Peyer's patch (tissue), 4 donors: Measurements from ENCODE around the gene SOX8. TPM values are rescaled to one million over a fixed set of nuclear protein-coding genes. Genes with fewer than 3 reads are reported as not detected.
A peak's percentile ranks its signal among the peaks of the same experiment; 100 is the strongest.

Experiments
- DNase-seq, 3 donors: peaks; one replicate each; pipeline ENCODE4 v3.0.0-alpha.2; 2017 to 2019
- H3K27ac ChIP-seq, 4 donors: fragments of 200-600 bp; sonication (generic); one replicate each; pipeline ENCODE4 v1.5.1; 2016 to 2019
- H3K27me3 ChIP-seq, 2 donors: fragments of 200-600 bp; sonication (generic); one replicate each; pipeline ENCODE4 v1.5.1; 2019
- H3K36me3 ChIP-seq, 3 donors: fragments of 200-600 bp; sonication (generic); one replicate each; pipeline ENCODE4 v1.5.1; 2016 to 2019
- H3K4me1 ChIP-seq, 4 donors: fragments of 200-600 bp; sonication (generic); one replicate each; pipeline ENCODE4 v1.5.1; 2016 to 2019
- H3K4me3 ChIP-seq, 4 donors: fragments of 200-600 bp; sonication (generic); 1 replicate in 3 of 4; 2 replicates in 1 of 4; pipeline ENCODE4 v1.5.1; 2016 to 2019; ENCODE audit warnings: mild to moderate bottlenecking in 1 of 4
- H3K9me3 ChIP-seq, 4 donors: fragments of 200-600 bp; sonication (generic); one replicate each; pipeline ENCODE4 v1.5.1; 2016 to 2019; ENCODE audit warnings: mild to moderate bottlenecking in 1 of 4
- CTCF ChIP-seq, 6 experiments: fragments of 450-650 bp in 4 of 6; fragments of 200-600 bp in 2 of 6; sonication (generic) in 1 of 6; IDR thresholded peaks; one replicate each; pipeline ENCODE4 v1.5.1; 2017 to 2019; ENCODE audit warnings: antibody characterized with exemption in 6 of 6, mild to moderate bottlenecking in 3 of 6, moderate library complexity in 1 of 6
- POLR2A ChIP-seq, 2 donors: fragments of 450-650 bp; IDR thresholded peaks; one replicate each; pipeline ENCODE4 v1.5.1; 2017; ENCODE audit warnings: antibody characterized with exemption in 2 of 2, mild to moderate bottlenecking in 2 of 2, moderate library complexity in 2 of 2
- total RNA-seq, 4 donors: library from RNA; depleted of rRNA; stranded (reverse); fragments of >200 nt; gene quantifications; one replicate each; pipeline ENCODE4 v1.1.0, GENCODE V29; 2016

Gene SOX8
- total RNA-seq, 4 donors from 2014 or later, result 0.27 to 3.3 (median 1.1) TPM; not detected in 1

GRCh38 chr16:962901-963814 is 18.4 kb upstream of the SOX8 start:
- no peak for TF ChIP-seq POLR2A (IDR thresholded peaks at IDR 0.05)
- no peak for TF ChIP-seq CTCF (IDR thresholded peaks at IDR 0.05)
- H3K27ac ChIP-seq, result no peak overlapping the region
- no peaks in the 10 kb centered on the region for H3K27me3 ChIP-seq
- H3K4me1 ChIP-seq, result no peaks in the 10 kb centered on the region
- no peak overlapping the region for H3K4me3 ChIP-seq
- H3K36me3 ChIP-seq, result no peaks in the 10 kb centered on the region
- no peaks in the 10 kb centered on the region for H3K9me3 ChIP-seq
- no peak for DNase-seq

DNA sequence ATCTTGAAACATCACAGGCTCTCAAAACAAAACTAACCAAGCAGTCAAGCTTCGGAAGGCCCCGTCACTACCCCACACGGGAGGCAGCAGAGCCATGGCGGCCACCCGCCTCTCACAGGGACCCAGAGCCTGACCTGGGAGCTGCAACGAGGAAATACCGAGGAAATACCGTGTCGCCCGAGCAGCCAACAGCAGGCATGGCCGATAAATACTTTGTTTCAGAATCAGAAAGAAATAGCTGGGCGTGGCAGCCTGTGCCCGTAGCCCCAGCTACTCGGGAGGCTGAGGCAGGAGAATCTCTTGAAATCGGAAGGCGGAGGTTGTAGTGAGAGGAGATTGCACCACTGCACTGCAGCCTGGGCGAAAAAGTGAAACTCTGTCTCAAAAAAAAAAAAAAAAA is 17.7 kb upstream of the SOX8 start:
- no peak for TF ChIP-seq CTCF (IDR thresholded peaks at IDR 0.05)
- TF ChIP-seq POLR2A (IDR thresholded peaks at IDR 0.05), result no peak
- peak overlapping the region in 1 of 4 donors; percentile 39 for H3K27ac ChIP-seq
- no peak for DNase-seq
- H3K9me3 ChIP-seq, result no peaks in the 10 kb centered on the region
- H3K36me3 ChIP-seq, result no peaks in the 10 kb centered on the region
- no peaks in the 10 kb centered on the region for H3K4me1 ChIP-seq
- H3K27me3 ChIP-seq, result no peaks in the 10 kb centered on the region
- H3K4me3 ChIP-seq, result peak overlapping the region in 1 of 4 donors; percentile 21

DNA sequence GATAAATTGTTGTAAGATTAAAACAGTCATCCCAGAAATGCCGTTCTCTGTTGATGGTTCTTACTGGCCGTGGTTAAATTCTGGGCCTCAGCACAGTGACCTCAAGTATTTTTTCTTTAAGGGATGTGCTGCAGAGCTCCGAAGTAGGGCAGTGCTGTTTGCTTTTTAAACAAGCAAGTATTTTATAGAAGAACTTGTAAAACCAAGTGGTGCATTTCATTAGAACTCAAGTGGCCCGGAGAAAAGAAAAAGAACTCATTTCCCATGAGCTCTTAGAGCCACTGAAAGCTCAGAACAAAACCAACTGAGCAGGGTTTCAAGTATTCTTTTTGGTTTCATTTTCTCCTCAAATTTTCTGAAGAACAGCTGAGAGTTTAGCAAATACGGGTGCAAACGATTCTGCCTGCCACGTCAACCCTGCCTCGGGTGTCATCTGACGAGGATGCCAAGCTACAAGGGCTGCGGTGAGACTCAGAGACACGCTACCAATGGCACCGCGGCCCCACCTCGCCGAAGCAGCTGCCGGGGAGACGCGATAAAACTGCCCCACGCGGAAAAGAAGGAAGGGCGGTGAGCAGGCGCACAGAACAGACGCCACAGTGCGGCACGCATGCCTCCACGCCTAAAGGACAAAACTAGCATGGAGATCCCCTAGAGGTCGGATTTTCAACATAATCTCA is 17.1 kb upstream of the SOX8 start:
- Histone ChIP-seq H3K4me1 (peaks cover 0 to 2% (median under 1%) of the 10 kb centered on the region in 4 donors), H3K27me3 (no peaks in the 10 kb centered on the region), H3K27ac (no peak overlapping the region), H3K36me3 (no peaks in the 10 kb centered on the region), H3K4me3 (peak overlapping the region in 1 of 4 donors; percentile 21), H3K9me3 (no peaks in the 10 kb centered on the region)
- TF ChIP-seq POLR2A (IDR thresholded peaks at IDR 0.05) (no peak), CTCF (IDR thresholded peaks at IDR 0.05) (no peak)
- no peak for DNase-seq

GRCh38 chr16:965036-965395 is 16.6 kb upstream of the SOX8 start:
- no peak overlapping the region for H3K27ac ChIP-seq
- no peak overlapping the region for H3K4me3 ChIP-seq

DNA sequence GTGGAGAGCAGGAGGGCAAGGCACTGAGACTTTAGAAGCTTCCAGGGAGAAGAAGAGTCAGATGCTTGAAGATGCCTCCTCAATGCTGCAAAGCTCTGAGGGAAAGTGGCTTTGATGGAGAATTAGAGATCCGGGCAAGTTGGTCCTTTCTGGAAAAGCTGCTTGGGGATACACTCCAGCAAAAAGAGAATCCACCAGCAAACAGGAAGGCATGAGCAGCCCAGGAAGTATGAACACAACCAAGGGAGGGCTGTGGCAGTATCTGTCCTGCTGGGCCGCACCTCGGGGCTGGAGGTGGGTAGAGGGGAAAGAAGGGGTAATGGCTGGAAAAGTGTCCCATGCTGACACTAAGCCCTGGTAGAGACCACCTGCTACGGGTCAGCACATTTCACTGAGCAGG is 16.1 kb upstream of the SOX8 start:
- no peak for DNase-seq
- no peaks in the 10 kb centered on the region for H3K36me3 ChIP-seq
- no peak overlapping the region for H3K4me3 ChIP-seq
- H3K27ac ChIP-seq, result no peak overlapping the region
- H3K27me3 ChIP-seq, result no peaks in the 10 kb centered on the region
- no peaks in the 10 kb centered on the region for H3K9me3 ChIP-seq
- H3K4me1 ChIP-seq, result peaks cover 4 to 10% (median 7%) of the 10 kb centered on the region in 4 donors
- TF ChIP-seq CTCF (IDR thresholded peaks at IDR 0.05), result no peak

More at GRCh38 chr16:965036-965395, 16.6 kb upstream of the SOX8 start:
- H3K36me3 ChIP-seq, result no peaks in the 10 kb centered on the region
- H3K27me3 ChIP-seq, result no peaks in the 10 kb centered on the region
- no peak for DNase-seq
- H3K4me1 ChIP-seq, result peaks cover 3 to 7% (median 6%) of the 10 kb centered on the region in 4 donors
- TF ChIP-seq CTCF (IDR thresholded peaks at IDR 0.05) (no peak), POLR2A (IDR thresholded peaks at IDR 0.05) (no peak)
- H3K9me3 ChIP-seq, result no peaks in the 10 kb centered on the region
